Loucy (cell line): Measurements from ENCODE around the gene HPDL.
A peak's percentile ranks its signal among the peaks of the same experiment; 100 is the strongest.

ENCODE experiments used
- H2AFZ ChIP-seq: fragments of 200-600 bp; sonication (generic); 2 replicates; pipeline ENCODE4 v1.6.0; 2016; ENCODE audit warnings: antibody characterized with exemption, mild to moderate bottlenecking, low read length, moderate library complexity
- H3F3A ChIP-seq: fragments of 200-600 bp; 2 replicates; pipeline ENCODE4 v1.6.0; 2016; ENCODE audit warnings: antibody characterized with exemption, low read depth, mild to moderate bottlenecking
- H3K27me3 ChIP-seq: fragments of 200-600 bp; sonication (generic); 2 replicates; pipeline ENCODE4 v1.6.1; 2014; ENCODE audit warnings: low read length, mild to moderate bottlenecking; ENCODE audit not compliant: insufficient read depth, poor library complexity, severe bottlenecking
- H3K36me3 ChIP-seq: fragments of 200-600 bp; sonication (generic); 2 replicates; pipeline ENCODE4 v1.6.1; 2016; ENCODE audit warnings: low read length; ENCODE audit not compliant: insufficient read depth
- H3K4me1 ChIP-seq: fragments of 200-600 bp; sonication (generic); 2 replicates; pipeline ENCODE4 v1.5.1; 2014; ENCODE audit warnings: low read length, mild to moderate bottlenecking; ENCODE audit not compliant: insufficient read depth, poor library complexity, severe bottlenecking
- H3K4me2 ChIP-seq: fragments of 200-600 bp; sonication (generic); 2 replicates; pipeline ENCODE4 v1.6.0; 2014; ENCODE audit warnings: antibody characterized with exemption, low read length, low read depth, mild to moderate bottlenecking; ENCODE audit not compliant: poor library complexity, severe bottlenecking
- H3K4me3 ChIP-seq: fragments of 200-600 bp; sonication (generic); 2 replicates; pipeline ENCODE4 v1.5.1; 2014; ENCODE audit warnings: low read length, mild to moderate bottlenecking, mixed read lengths; ENCODE audit not compliant: poor library complexity, severe bottlenecking
- H3K79me2 ChIP-seq: fragments of 200-600 bp; sonication (generic); 2 replicates; pipeline ENCODE4 v1.6.1; 2014; ENCODE audit warnings: low read length; ENCODE audit not compliant: insufficient read depth
- H3K9ac ChIP-seq: fragments of 200-600 bp; sonication (generic); 2 replicates; pipeline ENCODE4 v1.6.0; 2014; ENCODE audit warnings: mild to moderate bottlenecking, low read depth, low read length, moderate library complexity; ENCODE audit not compliant: poor library complexity, severe bottlenecking
- H3K9me2 ChIP-seq: fragments of 200-600 bp; sonication (generic); replicated peaks from 2 replicates; pipeline ENCODE4 v1.6.1; 2016; ENCODE audit warnings: low read depth, low read length, mixed read lengths
- H3K9me3 ChIP-seq: fragments of 200-600 bp; sonication (generic); 2 replicates; pipeline ENCODE4 v1.6.1; 2014; ENCODE audit warnings: mild to moderate bottlenecking, antibody characterized with exemption, low read length, low read depth; ENCODE audit not compliant: insufficient read depth
- H4K20me1 ChIP-seq: fragments of 200-600 bp; sonication (generic); 2 replicates; pipeline ENCODE4 v1.6.0; 2014; ENCODE audit warnings: antibody characterized with exemption, low read length, mild to moderate bottlenecking; ENCODE audit not compliant: insufficient read depth, poor library complexity, severe bottlenecking
- EZH2phosphoT487 ChIP-seq: fragments of 200-600 bp; IDR thresholded peaks from 2 replicates; pipeline ENCODE4 v1.6.1; 2018; ENCODE audit warnings: antibody characterized with exemption, mild to moderate bottlenecking, moderate library complexity, borderline replicate concordance
- TF ChIP-seq, protein P1 (sequence below): fragments of 200-600 bp; sonication (generic); conservative IDR thresholded peaks from 2 replicates; pipeline ENCODE4 v1.5.1; 2014; ENCODE audit warnings: mild to moderate bottlenecking, antibody characterized with exemption, low read length

HPDL gene

DNA sequence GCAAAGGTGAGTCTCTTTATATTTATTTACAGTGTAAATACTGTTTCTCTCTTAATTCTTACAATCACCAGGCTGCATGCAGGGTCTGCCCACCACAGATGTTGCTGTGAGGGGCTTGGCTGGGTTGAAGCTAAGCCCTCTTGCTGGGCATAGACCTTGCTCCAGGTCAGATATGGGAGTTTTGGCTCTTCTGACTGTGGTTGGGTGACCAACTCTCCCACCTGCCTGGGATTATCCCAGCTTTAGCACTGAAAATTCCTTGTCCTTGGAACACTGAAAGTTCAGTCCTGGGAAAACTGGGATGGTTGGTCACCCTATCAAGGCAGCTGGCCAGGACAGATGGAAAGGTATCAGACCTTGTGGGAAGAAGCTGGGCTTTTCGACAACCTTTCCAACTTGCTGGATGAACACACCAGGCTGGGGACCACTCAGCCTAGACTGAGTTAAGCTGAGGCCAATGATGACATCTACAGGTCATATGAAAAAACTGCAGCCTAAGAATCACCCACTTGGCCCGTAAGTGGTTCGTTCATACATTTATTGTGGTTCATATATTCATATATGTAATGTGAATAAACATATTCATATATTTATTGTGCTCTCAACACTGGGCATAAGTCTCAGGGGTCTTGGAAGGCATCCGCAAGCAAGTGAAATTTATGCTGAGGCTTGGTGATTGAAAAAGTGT, 26.6 kb upstream of the HPDL start:
- Histone ChIP-seq H2AFZ (no peak overlapping the region; the same call in 1 of the 2 replicates), H3K4me1 (peaks cover 15% of the 10 kb centered on the region), H3K4me2 (no peak overlapping the region)

DNA sequence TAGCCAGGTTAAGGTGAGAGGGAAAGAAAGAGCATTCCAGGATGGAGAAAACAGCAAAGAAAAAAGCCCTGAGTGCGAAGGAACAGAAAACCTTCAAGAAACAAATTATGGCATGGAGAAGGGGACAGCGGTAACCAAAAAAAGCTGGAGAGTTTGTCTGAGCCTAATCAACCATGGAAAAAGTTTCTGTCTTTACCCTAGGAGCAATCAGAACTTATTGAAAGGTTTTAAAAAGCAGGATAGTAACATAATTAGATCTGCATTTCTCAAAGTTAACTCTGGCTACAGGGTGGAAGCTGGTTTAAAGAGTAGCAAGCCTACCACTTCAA, 26.1 kb upstream of the HPDL start:
- Histone ChIP-seq H2AFZ (no peak overlapping the region; the same call in 1 of the 2 replicates), H3K4me3 (no peak overlapping the region), H3K9me3 (no peaks in the 10 kb centered on the region), H3K4me1 (peaks cover 18% of the 10 kb centered on the region), H4K20me1 (no peaks in the 10 kb centered on the region), H3K4me2 (no peak overlapping the region), H3K9ac (no peak overlapping the region), H3K9me2 (no peaks in the 10 kb centered on the region), H3K27me3 (no peaks in the 10 kb centered on the region), H3K79me2 (peaks cover 7% of the 10 kb centered on the region; the same call in 1 of the 2 replicates), H3K36me3 (no peaks in the 10 kb centered on the region), H3F3A (no peaks in the 10 kb centered on the region)
- TF ChIP-seq, protein P1, sequence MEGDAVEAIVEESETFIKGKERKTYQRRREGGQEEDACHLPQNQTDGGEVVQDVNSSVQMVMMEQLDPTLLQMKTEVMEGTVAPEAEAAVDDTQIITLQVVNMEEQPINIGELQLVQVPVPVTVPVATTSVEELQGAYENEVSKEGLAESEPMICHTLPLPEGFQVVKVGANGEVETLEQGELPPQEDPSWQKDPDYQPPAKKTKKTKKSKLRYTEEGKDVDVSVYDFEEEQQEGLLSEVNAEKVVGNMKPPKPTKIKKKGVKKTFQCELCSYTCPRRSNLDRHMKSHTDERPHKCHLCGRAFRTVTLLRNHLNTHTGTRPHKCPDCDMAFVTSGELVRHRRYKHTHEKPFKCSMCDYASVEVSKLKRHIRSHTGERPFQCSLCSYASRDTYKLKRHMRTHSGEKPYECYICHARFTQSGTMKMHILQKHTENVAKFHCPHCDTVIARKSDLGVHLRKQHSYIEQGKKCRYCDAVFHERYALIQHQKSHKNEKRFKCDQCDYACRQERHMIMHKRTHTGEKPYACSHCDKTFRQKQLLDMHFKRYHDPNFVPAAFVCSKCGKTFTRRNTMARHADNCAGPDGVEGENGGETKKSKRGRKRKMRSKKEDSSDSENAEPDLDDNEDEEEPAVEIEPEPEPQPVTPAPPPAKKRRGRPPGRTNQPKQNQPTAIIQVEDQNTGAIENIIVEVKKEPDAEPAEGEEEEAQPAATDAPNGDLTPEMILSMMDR = no peak
- TF ChIP-seq EZH2phosphoT487 = no peak

More for the DNA sequence above, 26.6 kb upstream of the HPDL start:
- Histone ChIP-seq H3F3A (no peaks in the 10 kb centered on the region), H3K9me3 (no peaks in the 10 kb centered on the region), H3K27me3 (no peaks in the 10 kb centered on the region), H3K9me2 (no peaks in the 10 kb centered on the region), H3K36me3 (no peaks in the 10 kb centered on the region), H3K9ac (no peak overlapping the region), H3K4me3 (no peak overlapping the region), H3K79me2 (peaks cover 7% of the 10 kb centered on the region; the same call in 1 of the 2 replicates), H4K20me1 (no peaks in the 10 kb centered on the region)
- TF ChIP-seq, protein P1 = peak; percentile 85
- no peak for TF ChIP-seq EZH2phosphoT487

DNA sequence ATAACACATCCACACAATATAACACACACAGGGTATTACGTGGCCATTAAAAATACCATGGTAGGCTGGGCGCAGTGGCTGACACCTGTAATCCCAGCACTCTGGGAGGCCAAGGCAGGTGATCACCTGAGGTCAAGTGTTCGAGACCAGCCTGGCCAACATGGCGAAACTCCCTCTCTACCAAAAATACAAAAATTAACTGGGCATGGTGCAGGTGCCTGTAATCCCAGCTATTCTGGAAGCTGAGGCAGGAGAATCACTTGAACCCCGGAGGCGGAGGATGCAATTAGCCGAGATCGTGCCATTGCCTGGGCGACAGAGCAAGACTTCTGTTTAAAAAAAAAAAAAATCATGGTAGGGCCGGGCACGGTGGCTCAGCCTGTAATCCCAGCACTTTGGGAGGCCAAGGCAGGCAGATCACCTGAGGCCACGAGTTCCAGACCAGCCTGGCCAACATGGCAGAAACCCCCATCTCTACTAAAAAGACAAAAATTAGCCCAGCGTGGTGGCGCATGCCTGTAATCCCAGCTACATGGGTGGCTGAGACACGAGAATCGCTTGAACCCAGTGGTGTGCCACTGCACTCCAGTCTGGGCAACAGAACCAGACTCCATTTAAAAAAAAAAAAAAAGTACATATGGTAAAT, 24.1 kb upstream of the HPDL start:
- Histone ChIP-seq H3F3A (no peaks in the 10 kb centered on the region; the same call in 1 of the 2 replicates), H3K9ac (peak overlapping the region; percentile 86), H2AFZ (no peak overlapping the region), H3K4me1 (peaks cover 32% of the 10 kb centered on the region), H3K36me3 (no peaks in the 10 kb centered on the region), H3K4me2 (peak overlapping the region; percentile 82), H3K4me3 (peak overlapping the region; percentile 89), H3K27me3 (no peaks in the 10 kb centered on the region), H3K79me2 (peaks cover 7% of the 10 kb centered on the region; the same call in 1 of the 2 replicates), H3K9me2 (no peaks in the 10 kb centered on the region), H4K20me1 (no peaks in the 10 kb centered on the region), H3K9me3 (no peaks in the 10 kb centered on the region)
- no peak for TF ChIP-seq EZH2phosphoT487
- TF ChIP-seq, protein P1 = no peak
